Measurements from ENCODE around the gene ZNF22. TPM values are rescaled to one million over a fixed set of nuclear protein-coding genes. Genes with fewer than 3 reads are reported as not detected.

The ZNF22 gene
- total and polyA plus RNA-seq, 2 of the 8 experiments (the other 6 are each of a cell fraction or from before 2014, with no cell fraction given), result 18.2 to 45.2 TPM

DNA sequence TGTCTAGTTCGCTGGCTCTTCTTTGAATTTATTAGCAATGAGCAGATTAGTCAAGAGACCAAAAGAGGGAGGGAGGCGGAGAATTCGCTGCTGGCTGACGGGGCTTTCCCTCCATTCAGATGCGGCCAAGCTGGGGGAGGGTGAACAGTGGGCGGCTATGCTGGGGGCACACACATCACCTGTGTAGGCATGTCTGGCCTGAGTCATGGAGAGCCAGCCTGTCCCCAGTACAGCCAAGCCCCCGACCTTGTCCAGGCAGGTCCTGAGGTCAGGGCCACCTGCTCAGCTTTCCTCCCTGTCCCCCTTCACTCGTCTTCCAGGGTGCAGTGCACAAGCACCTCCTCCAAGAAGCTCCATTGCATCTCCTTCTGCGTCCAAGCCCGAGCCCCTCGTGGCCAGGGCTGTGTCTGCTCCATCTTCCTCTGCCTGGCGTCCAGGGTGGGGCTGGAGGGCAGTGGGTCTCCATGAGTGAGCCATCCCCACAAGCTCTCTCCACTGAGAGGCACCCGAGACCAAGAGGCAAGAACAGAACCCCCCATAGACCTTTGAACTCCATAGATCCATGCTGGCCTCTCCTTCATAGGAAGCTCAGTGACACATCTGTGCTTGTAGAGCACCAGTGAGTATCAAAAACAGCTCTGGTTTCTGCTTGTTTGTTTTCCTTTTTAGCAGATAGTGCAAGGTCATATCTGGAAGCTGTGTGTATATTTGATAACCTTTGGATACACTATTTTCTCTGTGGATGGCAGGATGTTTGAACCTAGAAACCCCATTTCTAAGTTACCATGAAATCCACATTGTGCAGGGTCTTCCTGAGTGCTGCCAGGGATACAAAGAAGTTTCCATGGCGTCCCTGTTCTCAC lies 20.2 kb upstream of the ZNF22 start (continued):
- TF ChIP-seq CTBP2 (IDR thresholded peaks at IDR 0.05; ENCODE audit: borderline replicate concordance, insufficient read depth, insufficient read length, low read length), result no peak
